Measurements from ENCODE around the gene KIAA0753. TPM values are rescaled to one million over a fixed set of nuclear protein-coding genes. Genes with fewer than 3 reads are reported as not detected.

Gene KIAA0753
- total and polyA plus RNA-seq, 2 of the 13 experiments (the other 11 are each of a cell fraction or from before 2014, with no cell fraction given) = 5.2 to 9.1 TPM

GRCh38 chr17:6651919-6652452, 11.5 kb upstream of the KIAA0753 start (continued):
- TF ChIP-seq KLF13 (CRISPR knock-in tag; IDR thresholded peaks at IDR 0.05) = peak; percentile 98
- no peak for TF ChIP-seq ONECUT2 (CRISPR knock-in tag; IDR thresholded peaks at IDR 0.05)
- TF ChIP-seq CENPT (CRISPR knock-in tag; IDR thresholded peaks at IDR 0.05; ENCODE audit: low read depth) = peak; percentile 97
- TF ChIP-seq ZNF737 (CRISPR knock-in tag; IDR thresholded peaks at IDR 0.05; ENCODE audit: borderline replicate concordance) = 0 out of 2 replicates have a peak, but pooled peaks have one; percentile 90
- TF ChIP-seq ZBTB20 (CRISPR knock-in tag; IDR thresholded peaks at IDR 0.05; ENCODE audit: borderline replicate concordance, low read depth) = peak; percentile 93; the same call in 1 of the 2 replicates
- TF ChIP-seq ZMAT5 (CRISPR knock-in tag; IDR thresholded peaks at IDR 0.05; ENCODE audit: borderline replicate concordance, low read depth) = no peak
- TF ChIP-seq ZNF605 (CRISPR knock-in tag; IDR thresholded peaks at IDR 0.05) = peak; percentile 99
- TF ChIP-seq ZNF501 (CRISPR knock-in tag; IDR thresholded peaks at IDR 0.05) = peak; percentile 98
- peak; percentile 96 for TF ChIP-seq SALL2 (CRISPR knock-in tag; IDR thresholded peaks at IDR 0.05)
- no peak for TF ChIP-seq POLR2AphosphoS5 (IDR thresholded peaks at IDR 0.05; ENCODE audit: low read depth, low read length)
- TF ChIP-seq ZNF784 (CRISPR knock-in tag; IDR thresholded peaks at IDR 0.05; ENCODE audit: borderline replicate concordance) = peak; percentile 81; the same call in 1 of the 2 replicates
- TF ChIP-seq IRF2 (CRISPR knock-in tag; IDR thresholded peaks at IDR 0.05) = 0 out of 2 replicates have a peak, but pooled peaks have one; percentile 46
- no peak; the same call in 1 of the 2 replicates for TF ChIP-seq BRD4 (CRISPR knock-in tag; IDR thresholded peaks at IDR 0.05)
- peak; percentile 75; the same call in 1 of the 2 replicates for TF ChIP-seq MAFG (CRISPR knock-in tag; IDR thresholded peaks at IDR 0.05)
- peak; percentile 50; the same call in 1 of the 2 replicates for TF ChIP-seq SOX5 (CRISPR knock-in tag; IDR thresholded peaks at IDR 0.05; ENCODE audit: borderline replicate concordance)
- no peak; the same call in 1 of the 2 replicates for TF ChIP-seq GPN1 (CRISPR knock-in tag; IDR thresholded peaks at IDR 0.05; ENCODE audit: borderline replicate concordance)
- TF ChIP-seq PBX3 (CRISPR knock-in tag; IDR thresholded peaks at IDR 0.05; ENCODE audit: borderline replicate concordance) = peak; percentile 57; the same call in 1 of the 2 replicates
- no peak for TF ChIP-seq RFX1 (IDR thresholded peaks at IDR 0.05)
- TF ChIP-seq ZNF850 (CRISPR knock-in tag; conservative IDR thresholded peaks at IDR 0.05) = no peak
- TF ChIP-seq ZNF768 (CRISPR knock-in tag; IDR thresholded peaks at IDR 0.05) = peak; percentile 88
- TF ChIP-seq ZNF644 (CRISPR knock-in tag; IDR thresholded peaks at IDR 0.05; ENCODE audit: low read depth) = no peak
- TF ChIP-seq TFDP1 (CRISPR knock-in tag; IDR thresholded peaks at IDR 0.05; ENCODE audit: borderline replicate concordance) = peak; percentile 97
- TF ChIP-seq ZNF431 (CRISPR knock-in tag; IDR thresholded peaks at IDR 0.05; ENCODE audit: borderline replicate concordance, low read depth) = peak; percentile 23; the same call in 1 of the 2 replicates
- TF ChIP-seq RELA (CRISPR knock-in tag; IDR thresholded peaks at IDR 0.05) = no peak; the same call in 1 of the 2 replicates
- peak; percentile 73 for TF ChIP-seq ZNF292 (CRISPR knock-in tag; IDR thresholded peaks at IDR 0.05; ENCODE audit: borderline replicate concordance, low read depth)
- TF ChIP-seq BRF2 (CRISPR knock-in tag; IDR thresholded peaks at IDR 0.05) = peak; percentile 90; the same call in 1 of the 2 replicates
- peak; percentile 33; the same call in 1 of the 2 replicates for TF ChIP-seq TGIF2 (CRISPR knock-in tag; IDR thresholded peaks at IDR 0.05)
